SH-SY5Y (cell line): ENCODE measurements around the gene WNT5A.

ENCODE experiments used
- GATA2 ChIP-seq: IDR thresholded peaks from 2 replicates; pipeline ENCODE4 v1.6.1; 2011; ENCODE audit warnings: mild to moderate bottlenecking, low read depth, low read length
- GATA3 ChIP-seq: IDR thresholded peaks from 2 replicates; pipeline ENCODE4 v1.6.1; 2011; ENCODE audit warnings: low read depth, mild to moderate bottlenecking, low read length, moderate library complexity

WNT5A gene

DNA sequence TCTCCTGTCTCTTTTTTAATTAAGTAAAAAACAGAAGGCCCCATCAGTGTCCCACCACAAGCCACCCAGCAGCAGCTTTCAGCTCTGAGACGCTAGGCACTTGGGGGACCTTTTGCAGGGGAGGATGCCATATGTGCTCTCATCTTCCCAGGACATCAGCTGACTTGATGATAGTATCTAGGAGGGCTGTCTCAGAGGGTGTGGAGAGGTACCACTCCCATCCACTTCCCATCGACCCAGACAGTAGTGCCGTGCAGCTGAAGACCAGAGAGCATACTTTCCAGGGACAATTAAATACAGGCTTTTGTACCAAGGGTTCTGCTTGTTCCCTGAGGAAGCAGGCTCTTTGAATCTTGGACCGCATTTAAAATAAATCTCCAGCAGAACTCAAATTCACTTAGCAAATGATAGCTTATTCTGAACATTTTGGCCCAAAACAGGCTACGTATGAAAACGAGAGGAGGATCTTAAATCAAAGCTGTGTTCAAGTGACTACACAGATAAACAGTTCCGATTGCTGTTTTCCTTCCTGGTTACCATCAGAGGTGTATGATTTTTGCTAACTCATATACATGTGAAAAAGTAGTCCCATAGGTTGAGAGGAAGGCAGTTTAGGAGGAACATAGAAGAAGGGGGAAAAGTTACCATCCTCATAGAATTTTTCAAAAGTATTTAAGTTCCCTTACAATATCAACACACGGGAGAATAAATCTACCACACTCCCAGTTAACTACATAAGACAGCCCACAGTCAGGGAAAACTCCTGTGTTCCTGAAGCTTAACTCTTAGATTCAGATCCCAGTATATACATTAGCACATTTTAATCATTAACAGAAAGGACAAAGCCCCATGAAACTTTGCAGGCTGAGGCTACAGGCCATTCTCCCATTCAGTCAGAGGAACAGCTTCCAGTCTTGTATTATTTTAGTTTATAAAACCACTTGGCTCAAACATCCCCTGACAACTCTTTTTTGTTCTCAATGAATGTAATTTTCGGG is 9.5 kb downstream of the WNT5A start:
- TF ChIP-seq GATA2 (no peak), GATA3 (no peak)

DNA sequence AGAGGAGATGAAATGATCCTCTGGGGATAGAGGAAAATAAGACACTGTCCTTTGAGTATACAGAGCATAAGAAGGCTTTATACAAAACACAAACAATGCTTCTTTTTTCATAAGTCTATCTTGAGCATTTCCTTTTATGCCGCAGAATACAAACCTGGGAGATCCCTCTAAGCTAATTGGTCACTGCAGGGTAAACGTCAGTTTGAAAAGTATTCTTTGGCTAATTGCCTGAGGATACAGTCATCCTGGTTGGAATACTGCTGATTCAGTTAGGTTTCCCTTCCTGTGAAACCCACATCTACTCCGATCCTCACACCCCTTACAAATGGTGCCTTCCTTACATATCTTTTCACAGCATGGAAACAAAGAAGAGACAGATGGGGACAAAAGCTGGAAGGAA is 10.6 kb downstream of the WNT5A start:
- TF ChIP-seq GATA2, result no peak
- no peak for TF ChIP-seq GATA3

DNA sequence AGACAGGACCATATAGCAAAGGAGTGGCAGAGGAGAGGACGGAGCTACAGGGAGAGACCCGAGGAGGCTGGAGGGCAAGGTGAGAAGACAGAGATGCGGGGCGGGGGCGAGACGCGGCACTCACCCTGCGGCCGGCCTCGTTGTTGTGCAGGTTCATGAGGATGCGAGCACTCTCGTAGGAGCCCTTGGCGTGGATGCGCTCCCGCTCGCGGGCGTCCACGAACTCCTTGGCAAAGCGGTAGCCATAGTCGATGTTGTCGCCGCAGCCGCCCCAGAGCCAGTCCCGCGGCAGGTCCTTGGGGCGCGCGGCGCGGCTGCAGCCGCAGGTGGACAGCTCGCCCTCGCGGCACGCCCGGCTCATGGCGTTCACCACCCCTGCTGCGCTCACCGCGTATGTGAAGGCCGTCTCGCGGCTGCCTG is 12.9 kb downstream of the WNT5A start:
- TF ChIP-seq GATA3 (no peak), GATA2 (no peak)

GRCh38 chr3:55473788-55474187 is 13.3 kb downstream of the WNT5A start:
- no peak for TF ChIP-seq GATA2
- TF ChIP-seq GATA3, result no peak

GRCh38 chr3:55471522-55472280 is 15.4 kb downstream of the WNT5A start:
- TF ChIP-seq GATA2 (no peak), GATA3 (no peak)

DNA sequence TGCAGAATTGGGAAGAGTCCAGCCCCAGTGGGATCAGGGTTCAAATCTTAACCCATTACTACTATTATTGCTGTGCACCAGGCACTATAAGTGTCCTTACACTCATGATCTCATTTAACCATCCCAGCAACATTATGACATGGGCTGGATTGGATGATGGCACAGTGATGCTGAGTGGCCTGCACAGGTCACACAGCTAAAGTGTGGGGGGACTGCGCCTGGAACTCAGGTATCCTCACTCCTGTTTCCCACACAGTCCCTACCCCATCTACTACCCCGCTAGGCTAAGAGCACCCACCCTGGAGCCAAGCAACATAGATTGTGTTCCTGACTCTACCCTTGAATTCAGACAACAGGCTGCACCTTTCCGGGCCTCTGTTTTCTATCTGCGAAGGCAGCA is 16.0 kb downstream of the WNT5A start:
- TF ChIP-seq GATA3 (no peak), GATA2 (no peak)

DNA sequence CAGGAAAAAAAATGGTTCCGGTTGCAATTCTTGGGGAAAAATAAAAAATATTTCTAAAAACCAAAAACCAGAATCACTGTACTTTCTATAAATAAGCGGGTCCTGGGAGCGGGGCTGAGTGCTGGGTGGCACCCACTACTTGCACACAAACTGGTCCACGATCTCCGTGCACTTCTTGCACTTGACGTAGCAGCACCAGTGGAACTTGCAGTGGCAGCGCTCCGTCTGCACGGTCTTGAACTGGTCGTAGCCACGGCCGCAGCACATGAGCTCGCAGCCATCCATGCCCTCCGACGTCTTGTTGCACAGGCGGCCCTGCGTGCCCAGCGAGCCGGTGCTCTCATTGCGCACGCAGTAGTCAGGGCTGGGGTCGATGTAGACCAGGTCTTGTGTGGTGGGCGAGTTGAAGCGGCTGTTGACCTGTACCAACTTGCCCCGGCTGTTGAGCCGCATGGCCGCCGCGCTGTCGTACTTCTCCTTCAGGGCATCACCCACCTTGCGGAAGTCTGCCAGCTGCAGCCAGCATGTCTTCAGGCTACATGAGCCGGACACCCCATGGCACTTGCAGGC is 17.1 kb downstream of the WNT5A start:
- TF ChIP-seq GATA2, result no peak

- TF ChIP-seq GATA2 (no peak), GATA3 (no peak)
These were observed 18.9 kb downstream of the WNT5A start for GRCh38 chr3:55468251-55468650.

DNA sequence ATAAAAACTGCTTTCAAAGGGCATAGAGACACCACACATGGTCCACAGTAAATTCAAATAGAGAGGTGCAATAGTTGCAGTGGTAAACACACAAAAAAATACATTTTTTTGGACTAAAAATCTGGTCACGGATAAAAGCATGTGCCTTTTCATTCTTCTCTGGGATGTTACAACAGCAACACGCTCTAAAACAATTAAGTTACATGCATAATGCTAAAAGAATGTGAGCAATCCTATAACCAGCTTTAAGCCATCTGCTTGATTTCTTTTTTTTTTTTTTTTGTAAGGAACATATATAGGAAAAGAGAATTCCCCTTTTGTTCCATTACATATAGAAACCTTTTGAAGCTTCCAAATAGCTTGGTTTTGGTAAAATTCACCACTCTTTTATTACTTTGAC is 20.0 kb downstream of the WNT5A start:
- no peak for TF ChIP-seq GATA2
- no peak for TF ChIP-seq GATA3

DNA sequence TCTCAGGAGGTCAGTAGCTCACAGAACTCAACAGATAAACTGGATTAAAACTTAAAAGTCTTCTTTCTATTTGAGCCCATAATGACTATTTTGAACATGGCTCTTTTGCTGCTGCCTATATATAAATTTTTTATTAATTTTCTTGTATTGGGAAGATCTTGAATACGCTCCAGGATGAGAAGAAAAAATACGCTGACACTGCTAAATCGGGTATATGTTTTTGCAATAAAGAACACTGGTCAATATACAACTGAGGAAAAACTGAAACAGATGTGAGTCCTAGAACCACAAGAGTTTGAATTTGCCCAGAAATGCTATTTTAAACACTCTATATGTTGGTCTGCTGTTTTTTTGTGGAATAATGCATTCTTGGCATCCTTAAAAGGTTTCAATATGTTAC is 20.6 kb downstream of the WNT5A start:
- TF ChIP-seq GATA3 (no peak), GATA2 (no peak)

GRCh38 chr3:55461896-55462295 is 25.2 kb downstream of the WNT5A start:
- TF ChIP-seq GATA3, result no peak
- TF ChIP-seq GATA2, result no peak

- TF ChIP-seq GATA2 (no peak), GATA3 (no peak)
These were observed 27.3 kb downstream of the WNT5A start for GRCh38 chr3:55459838-55460237.

- TF ChIP-seq GATA2, result no peak
- no peak for TF ChIP-seq GATA3
These were observed 28.8 kb downstream of the WNT5A start for GRCh38 chr3:55458181-55458790.

DNA sequence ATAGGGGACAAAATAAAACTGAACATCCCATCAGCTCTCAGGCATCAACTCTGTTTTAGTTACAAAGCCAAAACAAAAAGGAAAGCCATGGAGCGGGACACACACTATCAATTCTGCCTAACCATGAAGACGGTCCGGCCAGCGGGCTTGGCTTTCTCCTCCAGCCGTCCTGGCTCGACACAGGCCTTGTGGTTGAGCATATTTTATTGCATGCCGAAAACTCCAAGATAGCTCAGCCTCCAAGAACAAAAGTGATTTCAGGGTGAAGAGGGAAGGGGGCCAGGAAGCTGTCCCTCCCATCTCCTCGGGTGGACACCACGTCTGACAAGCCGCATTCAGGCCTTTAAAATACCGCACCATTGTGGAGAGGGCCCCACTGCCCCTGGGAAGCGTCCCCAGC is 31.2 kb downstream of the WNT5A start:
- TF ChIP-seq GATA3 (no peak), GATA2 (no peak)
